Measurements from ENCODE around the gene XIRP1.

Gene XIRP1

DNA sequence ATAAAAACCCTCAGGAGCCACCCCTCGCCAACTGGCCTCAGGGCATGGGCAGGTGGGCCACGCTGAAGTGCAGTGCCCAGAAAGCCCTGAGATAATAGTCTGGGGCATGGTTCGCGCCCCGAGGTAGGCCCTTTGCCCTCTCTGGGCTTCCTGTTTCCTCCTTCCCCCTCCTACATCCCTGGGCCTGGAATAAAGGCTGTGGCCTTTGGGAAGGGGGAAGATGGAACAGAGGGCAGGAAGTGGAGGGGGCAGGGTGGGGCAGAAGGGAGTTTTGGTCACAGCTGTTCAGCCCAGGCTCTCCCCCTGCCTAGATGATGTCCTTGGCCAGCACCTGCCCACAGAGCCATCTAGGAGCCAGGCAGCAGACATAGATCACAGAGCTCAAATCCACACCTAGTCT lies 50.3 kb downstream of the XIRP1 start:
- no peak for DNase-seq (ENCODE audit: low read depth)

DNA sequence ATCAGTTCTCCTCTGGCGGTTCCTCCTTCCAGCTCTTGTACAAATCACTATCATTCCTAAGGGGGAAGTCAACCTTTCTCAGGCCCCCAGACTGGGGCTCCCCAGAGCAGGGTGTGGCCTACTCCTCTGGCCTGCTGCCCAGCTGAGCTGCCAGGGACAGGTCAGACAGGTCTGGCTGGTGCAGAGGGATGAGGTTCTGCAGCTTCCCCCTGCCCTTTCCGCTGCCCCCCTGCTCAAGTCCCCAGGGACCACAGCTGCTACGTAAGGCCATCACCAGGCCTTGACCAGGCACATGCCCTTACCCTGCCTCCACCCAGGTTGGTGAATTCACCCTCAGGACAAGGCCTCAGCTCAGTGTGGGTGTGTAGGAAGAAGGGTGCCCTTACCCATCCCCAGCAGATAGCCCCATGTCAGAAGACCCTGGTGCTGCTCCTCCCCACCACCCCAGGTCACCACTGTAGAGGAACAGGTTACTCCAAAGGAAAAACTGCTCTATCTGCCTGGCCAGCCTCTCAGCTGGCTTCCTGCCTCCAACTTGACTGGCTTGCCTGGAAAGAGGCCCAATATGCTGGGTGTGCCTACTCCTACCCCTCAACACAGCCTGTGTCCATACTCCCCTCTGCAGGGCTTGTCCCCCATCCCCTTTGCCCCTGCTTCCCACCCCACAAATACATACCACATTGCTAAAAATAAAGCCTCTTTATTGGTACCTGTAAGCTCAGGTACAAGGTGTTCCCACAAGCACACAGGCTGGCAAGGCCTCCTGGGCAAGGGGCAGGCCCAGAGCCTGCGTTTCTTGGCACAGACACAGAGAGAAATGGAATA lies 51.0 kb downstream of the XIRP1 start:
- no peak for DNase-seq (ENCODE audit: low read depth)

- no peak for DNase-seq (ENCODE audit: low read depth)
Measured at GRCh38 chr3:39140341-39140971, 51.9 kb downstream of the XIRP1 start.

DNA sequence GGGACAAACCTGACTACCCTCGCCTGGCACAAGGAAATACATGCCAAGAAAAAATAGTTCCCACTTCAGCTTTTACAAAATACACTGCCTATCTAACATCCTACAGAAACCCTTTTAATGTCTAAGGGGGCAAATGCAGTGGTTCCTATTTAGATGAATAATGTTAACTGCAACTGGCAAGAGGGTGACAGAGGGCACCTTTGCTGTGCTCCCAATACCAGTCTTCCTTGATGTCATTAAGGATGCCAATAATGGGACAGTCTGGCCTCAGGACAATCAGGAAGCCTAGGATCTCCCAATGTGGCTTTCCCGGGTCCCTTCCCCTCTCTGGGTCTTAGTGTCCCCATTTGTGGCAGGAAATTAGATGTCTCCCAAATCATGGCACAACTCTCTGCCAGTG lies 53.0 kb downstream of the XIRP1 start:
- no peak for DNase-seq (ENCODE audit: low read depth)

- no peak for DNase-seq (ENCODE audit: low read depth)
Measured at GRCh38 chr3:39138804-39139415, 53.5 kb downstream of the XIRP1 start.

- DNase-seq (ENCODE audit: low read depth): no peak
Measured at GRCh38 chr3:39137991-39138803, 54.2 kb downstream of the XIRP1 start.

DNA sequence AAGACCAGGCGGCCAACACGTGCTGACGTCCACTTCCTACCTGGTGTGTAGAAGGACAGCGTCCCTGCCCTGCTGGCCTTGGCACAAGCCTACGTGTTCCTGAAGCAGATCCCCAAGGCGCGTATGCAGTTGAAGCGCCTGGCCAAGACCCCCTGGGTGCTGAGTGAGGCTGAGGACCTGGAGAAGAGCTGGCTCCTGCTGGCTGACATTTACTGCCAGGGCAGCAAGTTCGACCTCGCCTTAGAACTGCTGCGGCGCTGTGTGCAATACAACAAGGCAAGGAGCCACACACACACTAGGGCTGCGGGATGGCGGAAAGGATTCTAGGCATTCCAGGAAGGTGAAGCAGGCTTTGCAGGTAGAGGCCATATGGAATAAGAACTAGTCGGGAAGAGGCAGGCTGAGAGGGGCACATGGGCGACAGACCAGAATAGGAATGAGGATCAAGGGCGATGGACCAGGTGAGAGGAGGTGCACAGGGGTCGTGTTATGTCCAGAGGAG lies 54.9 kb downstream of the XIRP1 start:
- no peak for DNase-seq (ENCODE audit: low read depth)

DNA sequence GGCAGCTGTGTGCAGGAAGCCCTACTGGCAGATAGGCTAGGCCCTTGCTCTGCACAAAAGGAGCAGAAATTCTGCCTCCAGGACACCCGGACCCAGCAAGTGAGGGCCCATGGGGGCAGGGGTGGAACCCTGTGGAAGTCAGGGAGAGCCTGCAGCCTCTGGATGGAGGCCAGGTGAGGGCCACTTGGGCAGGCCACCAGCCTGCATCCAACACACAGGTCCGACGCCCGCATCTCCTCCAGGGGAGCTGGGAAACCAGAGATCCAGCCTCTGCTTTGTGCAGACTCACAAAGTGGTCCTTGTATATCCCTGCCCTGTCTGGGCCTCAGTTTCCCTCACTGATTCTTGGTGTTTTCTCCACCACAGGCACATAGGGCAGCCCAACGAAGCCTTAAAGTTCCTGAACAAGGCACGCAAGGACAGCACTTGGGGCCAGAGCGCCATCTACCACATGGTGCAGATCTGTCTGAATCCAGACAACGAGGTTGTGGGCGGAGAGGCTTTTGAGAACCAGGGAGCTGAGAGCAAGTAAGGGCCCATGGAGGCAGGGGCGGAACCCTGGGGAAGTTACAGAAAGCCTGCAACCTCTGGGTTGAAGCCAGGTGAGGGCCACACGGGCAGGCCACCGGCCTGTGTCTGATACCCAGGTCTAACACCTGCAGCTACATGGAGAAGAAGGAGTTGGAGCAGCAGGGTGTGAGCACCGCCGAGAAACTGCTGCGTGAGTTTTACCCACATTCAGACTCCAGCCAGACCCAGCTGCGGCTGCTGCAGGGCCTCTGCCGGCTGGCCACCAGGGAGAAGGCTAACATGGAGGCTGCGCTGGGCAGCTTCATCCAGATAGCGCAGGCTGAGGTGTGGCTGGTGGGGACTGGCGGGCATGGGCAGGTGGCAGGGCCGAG lies 55.6 kb downstream of the XIRP1 start:
- DNase-seq (ENCODE audit: low read depth): no peak

DNA sequence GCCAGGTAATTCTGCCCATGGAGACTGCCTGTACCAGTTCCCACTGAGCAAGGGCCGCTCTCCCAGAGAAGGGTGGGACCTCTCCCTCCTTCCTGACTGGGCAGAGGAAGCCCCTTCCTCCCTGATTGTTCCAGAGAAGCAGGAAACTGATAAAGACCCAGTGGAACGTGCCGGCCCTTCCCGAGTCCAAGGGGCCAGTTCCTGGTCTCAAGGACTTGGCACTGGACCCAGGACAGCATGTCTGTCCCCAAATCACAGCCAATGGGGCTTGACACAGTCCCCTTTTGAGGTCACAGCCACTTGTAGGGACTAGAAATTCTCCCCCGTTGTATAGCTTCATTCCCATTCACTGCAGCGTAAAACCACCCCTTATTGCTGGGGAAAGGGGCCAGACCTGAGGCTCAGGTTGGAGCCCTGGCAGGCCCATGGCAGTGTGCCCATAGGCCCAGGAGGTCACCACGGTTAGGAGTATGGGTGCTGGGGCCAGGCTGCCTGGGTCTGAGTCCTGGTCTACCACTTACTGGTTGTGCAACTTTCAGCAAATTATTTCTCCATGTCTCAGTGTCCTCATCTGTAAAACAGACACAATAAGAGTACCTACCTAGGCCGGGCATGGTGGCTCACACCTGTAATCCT lies 57.1 kb downstream of the XIRP1 start:
- no peak for DNase-seq (ENCODE audit: low read depth)

DNA sequence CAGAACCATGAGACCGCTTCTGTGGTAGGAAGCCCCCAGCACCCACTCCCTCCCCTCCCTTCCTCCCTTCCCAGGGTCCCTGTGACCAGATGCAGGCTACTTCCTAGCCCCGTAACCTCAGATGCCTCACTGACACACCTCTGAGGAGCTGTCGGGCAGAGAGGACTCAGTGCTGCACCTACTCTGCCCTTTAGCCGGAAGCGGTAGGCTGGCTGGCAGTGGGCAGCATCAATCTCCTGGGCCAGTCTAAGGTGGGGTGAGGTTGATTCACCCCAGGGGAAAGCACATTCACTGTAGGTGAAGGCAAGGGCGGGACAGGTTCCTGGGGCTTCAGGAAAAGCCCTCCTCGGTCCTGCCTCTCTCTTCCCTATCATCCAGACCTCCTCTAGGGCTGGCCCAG lies 58.1 kb downstream of the XIRP1 start:
- no peak for DNase-seq (ENCODE audit: low read depth)

- DNase-seq (ENCODE audit: low read depth): no peak
Measured at GRCh38 chr3:39133822-39134221, 58.6 kb downstream of the XIRP1 start.

Measured in stimulated activated CD8-positive, alpha-beta memory T cell treated with anti-CD3 and anti-CD28 coated beads, Interleukin-12 subunit alpha, Interleukin-12 subunit beta, amount 100 ng/mL, for 4 hours (primary cell).